H9 (cell line): ENCODE results near the gene ANGEL2. TPM values are rescaled to one million over a fixed set of nuclear protein-coding genes. Genes with fewer than 3 reads are reported as not detected.

Source experiments
- DNase-seq: peaks from one replicate; pipeline ENCODE4 v3.0.0-alpha.2; 2017
- H2AFZ ChIP-seq: one replicate; pipeline ENCODE4 v1.6.1; 2013; ENCODE audit warnings: mild to moderate bottlenecking, low read length, control low read depth, moderate library complexity
- H2AK5ac ChIP-seq: 2 replicates; pipeline ENCODE4 v1.6.1; 2013; ENCODE audit warnings: low read length, control low read depth, mixed read lengths; ENCODE audit not compliant: insufficient read length
- H2BK120ac ChIP-seq: one replicate; pipeline ENCODE4 v1.6.1; 2013; ENCODE audit warnings: low read depth, mild to moderate bottlenecking, low read length, control low read depth, inconsistent platforms; ENCODE audit not compliant: poor library complexity, severe bottlenecking
- H2BK12ac ChIP-seq: 2 replicates; pipeline ENCODE4 v1.6.1; 2013; ENCODE audit warnings: low read length, control low read depth, mixed read lengths, low read depth; ENCODE audit not compliant: insufficient read length
- H2BK15ac ChIP-seq: 2 replicates; pipeline ENCODE4 v1.6.1; 2013; ENCODE audit warnings: low read depth, low read length, control low read depth
- H2BK20ac ChIP-seq: one replicate; pipeline ENCODE4 v1.6.1; 2013; ENCODE audit warnings: low read depth, mild to moderate bottlenecking, low read length, control low read depth, inconsistent platforms; ENCODE audit not compliant: poor library complexity, severe bottlenecking
- H2BK5ac ChIP-seq: 2 replicates; pipeline ENCODE4 v1.6.1; 2013; ENCODE audit warnings: low read length, control low read depth, mixed read lengths; ENCODE audit not compliant: insufficient read length
- H3K14ac ChIP-seq: 2 replicates; pipeline ENCODE4 v1.6.1; 2013; ENCODE audit warnings: low read length, control low read depth; ENCODE audit not compliant: insufficient read depth
- H3K18ac ChIP-seq: 2 replicates; pipeline ENCODE4 v1.6.1; 2013; ENCODE audit warnings: low read depth, mild to moderate bottlenecking, mixed read lengths, low read length, control low read depth; ENCODE audit not compliant: insufficient read length
- H3K23ac ChIP-seq: 2 replicates; pipeline ENCODE4 v1.6.1; 2013; ENCODE audit warnings: low read length, control low read depth, mixed read lengths, low read depth; ENCODE audit not compliant: insufficient read length
- H3K23me2 ChIP-seq: 2 replicates; pipeline ENCODE4 v1.6.1; 2013; ENCODE audit warnings: low read depth, mild to moderate bottlenecking, mixed read lengths, low read length, control low read depth; ENCODE audit not compliant: insufficient read length, poor library complexity, severe bottlenecking
- H3K27ac ChIP-seq: 2 replicates; pipeline ENCODE4 v1.5.1; 2013; ENCODE audit warnings: low read length, control low read depth, mixed read lengths, low read depth; ENCODE audit not compliant: insufficient read length
- H3K27me3 ChIP-seq: 2 replicates; pipeline ENCODE4 v1.6.1; 2013; ENCODE audit warnings: low read length, control low read depth, inconsistent platforms; ENCODE audit not compliant: insufficient read depth
- H3K4ac ChIP-seq: 2 replicates; pipeline ENCODE4 v1.6.1; 2013; ENCODE audit warnings: low read depth, mild to moderate bottlenecking, control low read depth, inconsistent platforms, low read length, moderate library complexity
- H3K4me1 ChIP-seq: 2 replicates; pipeline ENCODE4 v1.6.1; 2013; ENCODE audit warnings: low read length, control low read depth, inconsistent platforms; ENCODE audit not compliant: insufficient read depth
- H3K4me2 ChIP-seq: 2 replicates; pipeline ENCODE4 v1.6.1; 2013; ENCODE audit warnings: low read length, control low read depth, mixed read lengths; ENCODE audit not compliant: insufficient read length, insufficient read depth
- H3K56ac ChIP-seq: 2 replicates; pipeline ENCODE4 v1.6.1; 2013; ENCODE audit warnings: low read depth, mild to moderate bottlenecking, mixed read lengths, low read length, control low read depth; ENCODE audit not compliant: insufficient read length
- H3K79me1 ChIP-seq: 2 replicates; pipeline ENCODE4 v1.6.1; 2013; ENCODE audit warnings: low read depth, mild to moderate bottlenecking, moderate library complexity, low read length, control low read depth, inconsistent platforms; ENCODE audit not compliant: insufficient read depth, poor library complexity, severe bottlenecking
- H3K79me2 ChIP-seq: 2 replicates; pipeline ENCODE4 v1.6.1; 2013; ENCODE audit warnings: low read length, control low read depth, inconsistent platforms; ENCODE audit not compliant: insufficient read depth
- H3K9ac ChIP-seq: 2 replicates; pipeline ENCODE4 v1.6.1; 2013; ENCODE audit warnings: low read length, control low read depth, mixed read lengths; ENCODE audit not compliant: insufficient read length; ENCODE audit errors: extremely low read depth
- H3K9me3 ChIP-seq: one replicate; pipeline ENCODE4 v1.6.1; 2013; ENCODE audit warnings: low read depth, low read length, inconsistent platforms; ENCODE audit not compliant: control insufficient read depth
- H3T11ph ChIP-seq: one replicate; pipeline ENCODE4 v1.6.1; 2013; ENCODE audit warnings: mild to moderate bottlenecking, low read length, control low read depth, inconsistent platforms
- H4K20me1 ChIP-seq: one replicate; pipeline ENCODE4 v1.6.1; 2013; ENCODE audit not compliant: control insufficient read depth, insufficient read length, insufficient read depth
- H4K5ac ChIP-seq: 2 replicates; pipeline ENCODE4 v1.6.1; 2013; ENCODE audit warnings: low read depth, mild to moderate bottlenecking, mixed read lengths, low read length, control low read depth; ENCODE audit not compliant: insufficient read length
- H4K8ac ChIP-seq: replicated peaks from 2 replicates; pipeline ENCODE4 v1.6.1; 2013; ENCODE audit warnings: low read length, control low read depth, mixed read lengths, low read depth; ENCODE audit not compliant: insufficient read length
- H4K91ac ChIP-seq: 2 replicates; pipeline ENCODE4 v1.6.1; 2013; ENCODE audit warnings: low read depth, mild to moderate bottlenecking, moderate library complexity, mixed read lengths, low read length, control low read depth; ENCODE audit not compliant: insufficient read length
- H3K27ac Mint-ChIP-seq, 3 experiments: 2 replicates in 2 of 3; 3 replicates in 1 of 3; pipeline ENCODE4 v1.8.0; 2020 to 2021; ENCODE audit warnings: mixed read lengths in 3 of 3, mild to moderate bottlenecking in 1 of 3, moderate library complexity in 1 of 3
- H3K27me3 Mint-ChIP-seq: 2 replicates; pipeline ENCODE4 v1.8.0; 2021; ENCODE audit warnings: low read depth, mild to moderate bottlenecking, moderate library complexity, mixed read lengths
- H3K36me3 Mint-ChIP-seq, 3 experiments: 2 replicates in 2 of 3; 3 replicates in 1 of 3; pipeline ENCODE4 v1.8.0; 2020 to 2021; ENCODE audit warnings: low read depth in 3 of 3, mixed read lengths in 3 of 3; ENCODE audit not compliant: insufficient read depth in 1 of 3
- H3K4me1 Mint-ChIP-seq, 2 experiments: 2 replicates each; pipeline ENCODE4 v1.8.0; 2020; ENCODE audit warnings: mixed read lengths in 2 of 2
- H3K4me3 Mint-ChIP-seq, 2 experiments: 2 replicates in 1 of 2; 3 replicates in 1 of 2; pipeline ENCODE4 v1.8.0; 2020 to 2021; ENCODE audit warnings: mild to moderate bottlenecking in 2 of 2, mixed read lengths in 2 of 2, moderate library complexity in 1 of 2
- H3K9me3 Mint-ChIP-seq, 2 experiments: 2 replicates in 1 of 2; 3 replicates in 1 of 2; pipeline ENCODE4 v1.8.0; 2020; ENCODE audit warnings: mild to moderate bottlenecking in 2 of 2, mixed read lengths in 2 of 2, moderate library complexity in 1 of 2
- CTCF ChIP-seq: fragments of 200-600 bp; sonication (generic); conservative IDR thresholded peaks from 3 replicates; pipeline ENCODE4 v1.8.0; 2021; ENCODE audit warnings: antibody characterized with exemption, mild to moderate bottlenecking
- WGBS: extraction: QIAGEN DNeasy Blood & Tissue Kit; methylation state at CpG from one replicate; pipeline ENCODE4 v1.1.7; 2013; ENCODE audit warnings: missing lambda C conversion rate, low lambda C conversion rate, mixed read lengths; ENCODE audit not compliant: insufficient read length; ENCODE audit errors: extremely low coverage; 5-methylcytosine and 5-hydroxymethylcytosine counted together
- total RNA-seq: library from RNA; stranded (reverse); gene quantifications from 2 replicates; pipeline ENCODE4 v1.2.1, GENCODE V29; 2021

Gene ANGEL2
- total RNA-seq, 1 experiment from 2014 or later, result 47.8 TPM

DNA sequence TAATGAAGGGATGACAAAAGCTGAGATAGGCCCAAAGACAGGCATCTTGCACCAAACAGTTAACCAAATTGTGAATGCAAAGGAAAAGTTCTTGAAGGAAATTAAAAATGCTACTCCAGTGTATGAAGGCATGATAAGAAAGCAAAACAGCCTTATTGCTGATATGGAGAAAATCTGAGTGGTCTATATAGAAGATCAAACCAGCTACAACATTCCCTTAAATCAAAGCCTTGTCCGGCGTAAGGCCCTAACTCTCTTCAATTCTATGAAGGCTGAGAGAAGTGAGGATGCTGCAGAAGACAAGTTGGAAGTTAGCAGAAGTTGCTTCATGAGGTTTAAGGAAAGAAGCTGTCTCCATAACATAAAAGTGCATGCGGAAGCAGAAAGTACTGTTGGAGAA lies 4.3 kb upstream of the ANGEL2 start:
- H3K27me3 Mint-ChIP-seq, result no peaks in the 10 kb centered on the region; the same call in none of the 2 replicates
- no peak for DNase-seq
- peaks cover 3 to 4% (median 4%) of the 10 kb centered on the region in 3 experiments; a peak in 5 of 7 replicates for H3K36me3 Mint-ChIP-seq
- Histone ChIP-seq H2BK20ac (no peak overlapping the region), H3K79me1 (no peaks in the 10 kb centered on the region), H3K14ac (no peak overlapping the region), H3K9me3 (no peaks in the 10 kb centered on the region), H3K56ac (no peak overlapping the region), H3K4me1 (no peaks in the 10 kb centered on the region), H3K23ac (no peak overlapping the region), H2BK5ac (no peak overlapping the region), H3K79me2 (no peaks in the 10 kb centered on the region), H2AFZ (no peak overlapping the region), H3K9ac (no peak overlapping the region), H2BK12ac (no peak overlapping the region), H3K4me2 (no peak overlapping the region), H3K27me3 (no peaks in the 10 kb centered on the region), H4K20me1 (no peaks in the 10 kb centered on the region), H3K4ac (no peak overlapping the region), H3K27ac (no peak overlapping the region), H4K8ac (no peak overlapping the region), H2AK5ac (no peak overlapping the region), H4K5ac (no peak overlapping the region), H3T11ph (no peak overlapping the region), H2BK15ac (no peak overlapping the region), H4K91ac (no peak overlapping the region), H3K18ac (no peak overlapping the region), H3K23me2 (no peaks in the 10 kb centered on the region), H2BK120ac (no peak overlapping the region)
- no peak for TF ChIP-seq CTCF
- no peak overlapping the region for H3K27ac Mint-ChIP-seq
- no peak overlapping the region for H3K4me3 Mint-ChIP-seq
- no CpG with 5 or more reads among the region's 3 CpGs for WGBS
- peaks cover 4 to 13% of the 10 kb centered on the region in 2 experiments for H3K9me3 Mint-ChIP-seq
- no peaks in the 10 kb centered on the region for H3K4me1 Mint-ChIP-seq
